Activated CD4-positive, CD25-positive, alpha-beta regulatory T cell treated with anti-CD3 and anti-CD28 coated beads, Interleukin-2, amount 50 U/mL, for 24 hours (primary cell): ENCODE measurements around the gene ST6GAL2.

Source experiments
- ATAC-seq, 2 donors: fragments of 150-1000 bp; cut with Tn5 transposase; one replicate each; pipeline ENCODE4 v1.10.0; 2021; ENCODE audit warnings: mild to moderate bottlenecking in 1 of 2, moderate library complexity in 1 of 2

Gene ST6GAL2, protein sequence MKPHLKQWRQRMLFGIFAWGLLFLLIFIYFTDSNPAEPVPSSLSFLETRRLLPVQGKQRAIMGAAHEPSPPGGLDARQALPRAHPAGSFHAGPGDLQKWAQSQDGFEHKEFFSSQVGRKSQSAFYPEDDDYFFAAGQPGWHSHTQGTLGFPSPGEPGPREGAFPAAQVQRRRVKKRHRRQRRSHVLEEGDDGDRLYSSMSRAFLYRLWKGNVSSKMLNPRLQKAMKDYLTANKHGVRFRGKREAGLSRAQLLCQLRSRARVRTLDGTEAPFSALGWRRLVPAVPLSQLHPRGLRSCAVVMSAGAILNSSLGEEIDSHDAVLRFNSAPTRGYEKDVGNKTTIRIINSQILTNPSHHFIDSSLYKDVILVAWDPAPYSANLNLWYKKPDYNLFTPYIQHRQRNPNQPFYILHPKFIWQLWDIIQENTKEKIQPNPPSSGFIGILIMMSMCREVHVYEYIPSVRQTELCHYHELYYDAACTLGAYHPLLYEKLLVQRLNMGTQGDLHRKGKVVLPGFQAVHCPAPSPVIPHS

DNA sequence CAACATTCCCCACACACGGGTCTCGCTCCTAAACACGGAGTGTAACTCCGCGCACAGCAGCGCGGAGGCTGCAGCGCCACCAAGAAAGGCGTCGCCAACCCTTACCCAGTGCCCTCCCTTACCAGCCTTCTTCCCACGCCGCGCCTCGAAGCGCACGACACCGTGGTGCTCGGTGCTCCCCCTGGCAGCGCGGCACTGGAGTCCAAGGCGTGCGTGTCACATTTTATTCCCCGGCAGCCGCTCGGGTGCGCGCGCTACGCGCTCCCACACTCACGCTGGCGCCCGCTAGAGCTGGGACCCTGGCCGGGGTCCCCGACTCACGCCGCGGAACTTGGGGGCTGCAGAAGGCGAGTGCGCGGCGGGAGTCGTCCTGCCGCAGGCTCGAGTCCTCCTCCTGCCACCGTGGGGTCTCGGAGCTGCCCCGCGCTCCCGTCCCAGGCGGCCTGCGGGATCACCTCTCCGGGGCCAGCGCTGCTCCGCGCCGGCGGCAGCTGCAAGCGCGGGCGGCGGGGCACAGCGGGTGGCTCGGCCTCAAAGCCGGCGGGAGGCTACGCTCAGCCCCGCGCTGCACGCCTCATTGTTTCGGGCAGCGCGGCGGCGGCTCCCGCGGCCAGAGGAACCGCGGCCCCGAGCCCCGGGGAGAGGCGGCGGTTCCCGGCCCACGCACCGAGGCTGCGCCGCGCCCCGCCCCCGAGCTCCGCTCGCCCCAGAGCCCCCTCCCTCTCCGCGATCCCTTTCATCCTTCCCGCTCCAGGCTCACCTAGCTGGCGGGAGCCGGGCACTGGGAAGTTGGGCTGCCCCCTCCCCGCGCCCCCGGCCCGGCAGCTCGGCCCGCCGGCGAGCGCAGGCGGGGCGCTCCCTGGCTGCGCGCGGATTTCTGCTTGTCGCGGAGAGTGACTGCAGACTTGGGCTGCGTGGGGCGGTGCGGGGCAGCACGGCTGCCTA lies at the start of gene ST6GAL2:
Gene ST6GAL2, minus strand, starts transcription at position 197 of the 945 bp plus-strand sequence. CDS start 42,190 bp downstream, outside the sequence.
- no peak for ATAC-seq

DNA sequence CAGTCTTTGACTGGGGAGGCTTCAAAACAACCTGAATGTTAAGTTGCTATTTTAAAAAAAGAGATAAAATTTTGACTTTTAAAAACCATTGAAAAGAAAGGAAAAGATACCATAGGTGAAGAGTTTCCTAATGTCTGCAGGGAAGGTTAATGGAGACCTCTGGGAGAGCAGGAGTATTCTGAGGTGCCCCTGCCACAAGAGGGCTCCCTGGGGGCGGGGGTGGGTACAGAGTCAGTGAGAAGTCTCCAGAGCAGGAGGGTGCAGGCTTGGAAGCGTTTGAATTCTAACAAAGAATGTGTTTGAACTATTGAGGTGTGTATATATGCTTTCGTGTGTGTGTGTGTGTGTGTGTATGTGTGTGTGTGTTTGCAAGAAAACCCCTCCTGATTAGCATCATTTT lies 46.7 kb upstream of the ST6GAL2 start:
- no peak for ATAC-seq

DNA sequence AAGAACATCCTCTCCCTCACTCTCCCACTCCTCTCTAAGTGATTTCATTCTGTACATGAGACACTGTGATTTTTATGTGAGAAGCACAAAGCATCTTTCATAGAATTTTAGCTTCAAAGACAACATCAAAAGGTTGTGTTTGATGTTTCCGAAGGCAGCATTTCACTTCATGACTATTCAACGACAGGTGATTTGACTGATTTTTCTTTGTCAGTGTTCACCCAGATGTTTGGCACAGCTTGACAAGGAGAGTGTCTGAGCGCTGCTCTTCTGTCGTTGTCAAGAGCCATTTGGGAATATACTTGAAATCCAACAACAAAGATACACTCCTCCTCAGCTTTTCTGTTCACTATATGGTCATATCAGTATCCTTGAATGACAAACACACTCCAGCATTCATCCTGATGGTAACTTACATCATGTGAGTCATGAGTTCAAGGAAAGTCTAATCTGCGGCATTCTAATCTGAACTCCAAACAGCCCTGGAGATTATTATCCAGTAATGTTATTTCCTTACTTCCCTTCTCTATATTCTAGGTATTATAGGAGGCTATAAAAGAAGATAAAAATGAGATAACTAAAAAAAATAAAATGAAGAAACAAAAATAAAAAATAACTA lies 45.9 kb upstream of the ST6GAL2 start:
- no peak for ATAC-seq

DNA sequence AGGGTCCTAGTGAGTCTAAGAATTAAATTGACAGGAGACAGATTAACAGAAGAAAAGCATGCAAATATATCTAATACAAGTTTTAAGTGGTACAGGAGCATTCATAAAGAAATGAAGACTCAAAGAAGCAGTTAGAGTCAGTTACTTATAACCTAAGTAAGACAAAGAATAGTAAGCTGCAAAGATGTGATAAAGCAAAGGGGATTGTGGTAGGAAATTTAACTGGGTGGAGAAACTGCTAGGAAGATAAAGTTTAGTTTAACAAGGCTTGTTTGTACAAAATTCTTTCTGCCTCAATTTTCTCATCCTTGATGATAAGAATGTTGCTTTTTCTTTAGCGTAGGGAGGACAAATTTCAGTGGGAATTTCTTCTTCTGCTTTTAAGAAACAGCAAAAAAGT lies 35.5 kb upstream of the ST6GAL2 start:
- no peak for ATAC-seq

DNA sequence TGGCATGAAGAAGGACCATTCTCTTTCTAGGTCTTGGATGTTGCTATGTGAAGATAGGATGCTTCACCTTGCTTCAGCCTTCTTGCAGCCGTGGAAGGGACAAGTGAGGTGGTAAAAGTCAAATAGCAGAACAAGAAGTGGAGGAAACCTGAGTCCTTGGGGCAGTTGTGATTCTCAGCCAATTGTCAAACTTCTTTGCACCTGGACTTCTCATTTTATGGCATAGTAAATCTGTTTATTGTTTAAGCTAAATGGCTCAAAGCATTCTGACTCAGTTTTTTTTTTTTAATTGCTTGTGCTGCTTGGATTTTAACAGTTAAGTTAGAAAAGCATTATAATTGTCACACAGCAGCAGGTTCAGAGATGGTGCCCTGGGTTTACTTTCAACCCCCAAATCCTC lies 33.0 kb upstream of the ST6GAL2 start:
- ATAC-seq: no peak

DNA sequence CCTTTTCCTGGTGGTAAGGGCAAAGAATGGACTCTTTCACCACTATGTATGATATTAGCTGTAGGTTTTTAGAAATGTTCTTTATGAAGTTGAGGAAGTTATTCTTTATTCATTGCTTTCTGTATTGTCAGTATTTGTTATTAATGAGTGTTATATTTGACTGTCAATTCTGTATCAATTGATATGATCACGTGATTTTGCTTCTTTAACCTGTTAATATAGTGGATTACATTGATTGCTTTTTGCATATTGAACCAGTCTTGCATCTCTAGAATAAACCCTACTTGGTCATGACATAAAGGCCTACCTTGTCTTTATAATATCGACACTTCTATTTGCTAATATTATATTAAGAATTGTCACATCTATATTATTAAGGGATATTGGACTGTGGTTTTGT lies 18.3 kb upstream of the ST6GAL2 start:
- no peak for ATAC-seq

DNA sequence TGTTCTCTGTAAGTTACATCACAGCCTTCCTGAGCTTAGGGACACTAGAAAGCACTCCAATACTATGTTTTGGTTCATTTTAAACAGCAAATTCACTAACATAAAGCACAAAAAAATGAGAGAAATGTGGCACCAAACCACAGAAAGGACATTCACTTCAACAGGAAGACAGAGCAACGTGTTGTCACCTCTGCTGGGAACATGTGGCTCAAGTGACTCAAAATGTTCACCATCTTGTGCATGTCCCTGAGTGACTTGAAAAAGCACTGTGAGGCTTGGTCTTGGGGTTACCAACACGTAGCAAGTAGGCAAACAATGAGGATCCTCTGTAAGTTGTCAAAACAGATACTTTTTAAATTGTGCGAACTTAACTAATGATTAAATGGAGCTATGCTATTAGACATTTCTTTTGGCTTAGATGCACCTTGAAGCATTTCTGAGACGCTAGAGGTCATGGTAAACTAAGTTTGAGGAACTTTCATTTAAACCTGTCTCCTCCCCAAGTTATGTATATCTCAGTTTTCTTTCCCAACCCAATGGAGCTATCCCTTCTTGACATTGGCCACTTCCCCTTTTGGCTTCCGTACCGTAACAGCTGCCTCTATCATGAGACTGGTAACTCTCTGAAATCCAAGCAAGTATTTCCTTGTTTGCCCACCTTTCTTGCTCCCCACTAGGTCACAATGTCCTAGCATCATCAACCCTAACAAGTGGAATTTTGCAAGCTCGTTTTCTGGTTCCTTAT lies 14.0 kb upstream of the ST6GAL2 start:
- ATAC-seq: no peak

DNA sequence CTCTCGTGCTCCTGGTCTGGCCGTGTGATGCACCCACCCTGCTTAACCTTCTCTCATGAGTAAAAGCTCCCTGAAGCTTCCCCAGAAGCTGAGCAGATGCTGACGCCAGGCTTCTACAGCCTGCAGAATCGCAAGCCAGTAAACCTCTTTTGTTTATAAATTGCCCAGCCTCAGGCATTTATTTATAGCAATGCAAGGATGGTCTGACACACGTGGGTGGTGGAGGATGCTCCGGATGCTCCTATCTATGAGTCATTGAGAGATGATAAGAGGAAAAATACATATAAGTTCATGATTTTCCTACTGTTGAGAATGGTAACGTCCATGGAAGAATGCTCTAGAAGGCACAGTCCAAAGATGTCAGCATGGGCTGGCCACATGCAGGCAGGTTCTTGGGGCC lies 8.6 kb upstream of the ST6GAL2 start:
- ATAC-seq: no peak

DNA sequence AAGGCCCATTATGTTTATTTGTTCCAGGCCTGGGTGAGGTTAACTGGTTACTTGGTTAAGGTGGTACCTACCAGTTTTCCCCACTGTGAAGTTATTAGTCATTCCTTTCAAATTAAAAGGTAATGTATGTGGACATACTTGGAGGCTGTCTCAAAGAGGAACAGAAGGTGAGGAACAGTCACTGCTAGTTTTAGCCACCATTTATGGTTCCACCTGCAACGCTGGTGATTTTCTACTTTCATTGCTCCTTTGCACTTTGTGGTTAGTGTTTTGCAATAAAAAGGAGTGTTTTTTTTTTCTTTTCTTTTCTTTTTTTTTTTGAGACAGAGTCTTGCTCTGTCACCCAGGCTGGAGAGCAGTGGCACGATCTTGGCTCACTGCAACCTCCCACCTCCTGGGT lies 6.1 kb upstream of the ST6GAL2 start:
- no peak for ATAC-seq

DNA sequence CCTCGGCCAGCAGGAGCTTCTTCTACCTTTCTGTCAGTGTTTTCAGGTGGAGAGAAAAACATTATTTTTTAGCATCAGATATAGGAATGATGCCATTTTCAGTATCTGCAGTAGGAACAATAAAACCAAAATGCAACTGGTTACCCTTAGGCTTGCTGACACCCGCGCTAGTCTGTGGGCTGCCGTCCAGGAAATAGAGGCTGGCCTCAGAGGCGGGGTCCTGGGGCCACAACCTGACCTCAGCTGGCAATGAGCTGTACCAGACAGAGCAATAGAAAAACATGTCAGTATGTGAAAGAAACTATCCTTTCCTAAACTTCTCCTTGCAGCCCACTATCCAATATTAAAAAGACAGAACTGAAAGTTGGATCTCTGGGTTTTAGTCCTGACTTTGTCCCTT lies 4.6 kb upstream of the ST6GAL2 start:
- ATAC-seq: no peak

DNA sequence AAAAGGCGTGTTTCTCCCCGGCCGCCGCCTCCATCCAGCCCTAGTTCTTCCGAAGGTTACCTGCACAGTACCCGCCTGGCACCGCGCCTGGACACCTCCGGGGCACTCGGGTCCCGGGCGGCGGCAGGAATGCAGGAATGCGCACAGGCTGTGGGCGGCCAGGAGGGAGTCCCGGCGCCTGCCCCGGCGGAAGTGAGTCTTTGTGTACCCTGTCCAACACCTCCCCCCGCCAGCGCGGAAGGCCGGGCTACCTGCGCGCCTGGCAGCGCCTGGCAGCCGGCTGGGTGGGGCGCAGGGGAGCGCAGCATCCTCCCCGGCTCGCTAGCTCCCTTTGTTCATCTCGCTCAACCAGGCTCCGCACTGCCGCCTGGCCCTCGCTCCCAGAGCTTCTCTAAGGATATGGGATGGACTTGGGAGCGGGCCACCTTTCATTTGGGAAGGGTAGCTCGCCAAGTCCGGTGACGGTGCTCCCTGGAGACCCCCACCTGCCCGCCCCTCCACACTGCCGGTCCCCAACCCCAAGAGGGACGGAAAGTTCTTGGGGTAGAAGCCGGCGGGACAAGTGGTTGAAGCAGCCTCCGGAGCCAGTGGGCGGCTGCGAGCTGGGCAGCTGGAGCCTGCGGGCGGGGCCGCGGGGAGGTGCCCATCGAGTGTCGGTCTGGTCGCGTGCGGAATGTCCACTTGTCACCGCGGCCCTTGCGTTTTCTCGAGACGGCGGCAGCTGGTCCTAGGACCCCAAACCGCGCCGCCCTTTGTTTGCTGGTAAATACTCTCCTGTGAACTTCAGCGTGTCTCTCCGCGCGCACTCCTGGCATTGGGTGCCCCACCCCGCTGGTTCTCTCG lies 1.2 kb upstream of the ST6GAL2 start:
- no peak for ATAC-seq

DNA sequence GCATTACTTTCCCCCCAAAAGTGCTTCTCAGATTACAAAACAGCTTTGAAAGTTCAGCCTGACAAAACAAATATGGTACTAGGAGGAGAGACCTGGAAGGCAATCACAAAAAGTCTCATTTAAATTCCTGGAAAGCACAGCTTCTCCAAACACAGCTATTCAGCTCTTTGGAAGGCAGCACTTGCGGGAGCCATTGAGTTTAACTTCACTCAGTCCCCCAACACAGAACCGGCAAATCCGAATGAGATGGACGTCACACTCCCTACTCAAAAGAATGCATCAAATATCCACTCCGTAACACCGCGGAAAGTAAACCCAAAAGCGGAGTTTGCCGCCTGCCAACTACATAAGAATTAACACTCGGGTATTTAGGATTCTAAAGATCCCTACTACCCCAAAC lies 638 bp downstream of the ST6GAL2 start:
- no peak for ATAC-seq

DNA sequence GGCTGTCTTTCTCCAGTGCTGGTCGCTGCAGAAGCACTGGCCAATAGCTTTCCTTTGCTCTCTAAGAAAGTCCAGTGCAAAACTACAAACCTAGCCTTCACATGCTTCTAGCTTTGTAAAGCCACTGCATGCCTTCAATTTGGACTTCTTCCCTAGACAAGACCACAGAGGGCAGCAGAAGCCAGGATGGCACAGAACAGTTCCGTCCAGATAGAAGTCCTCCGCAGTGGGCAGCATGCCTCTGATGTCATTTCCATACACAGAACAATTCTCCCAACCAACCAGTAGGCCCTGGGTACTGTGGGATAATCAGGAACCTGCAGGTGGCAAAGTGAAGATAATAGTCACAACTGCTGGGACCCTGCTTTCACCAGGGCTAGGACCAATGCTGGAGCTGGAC lies 3.3 kb downstream of the ST6GAL2 start:
- no peak for ATAC-seq

DNA sequence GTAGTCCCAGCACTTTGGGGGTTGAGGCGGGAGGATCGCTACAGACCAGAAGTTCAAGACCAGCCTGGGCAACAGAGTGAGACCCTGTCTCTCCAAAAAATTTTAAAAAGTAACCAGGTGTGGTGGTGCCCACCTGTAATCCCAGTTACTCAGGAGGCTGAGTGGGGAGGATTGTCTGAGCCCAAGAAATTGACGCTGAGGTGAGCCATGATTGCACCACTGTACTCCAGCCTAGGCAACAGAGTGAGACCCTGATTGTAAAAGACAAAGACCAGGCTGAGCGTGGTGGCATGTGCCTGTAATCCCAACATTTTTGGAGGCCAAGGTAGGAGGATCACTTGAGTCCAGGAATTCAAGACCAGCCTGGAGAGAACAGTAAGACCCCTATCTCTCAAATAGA lies 7.8 kb downstream of the ST6GAL2 start:
- ATAC-seq: no peak

DNA sequence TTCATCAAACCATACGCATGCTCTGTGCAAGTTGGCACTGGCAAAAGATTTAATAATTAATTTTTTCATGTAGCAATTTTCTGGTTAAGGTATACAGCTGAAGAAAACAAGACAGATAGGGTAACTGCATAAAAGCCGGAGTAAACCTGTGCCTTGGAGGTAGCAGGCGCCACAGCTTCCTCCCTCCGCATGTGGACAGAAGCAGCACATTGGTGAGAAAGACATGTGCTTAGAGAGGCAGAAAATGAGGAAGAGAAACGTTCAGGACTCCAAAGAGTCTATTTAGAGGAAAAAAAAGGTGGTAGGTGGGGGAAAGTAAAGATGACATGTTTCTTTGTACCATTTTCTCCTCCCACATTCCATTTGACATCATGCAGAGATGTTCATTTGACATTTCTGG lies 9.3 kb downstream of the ST6GAL2 start:
- ATAC-seq: no peak

DNA sequence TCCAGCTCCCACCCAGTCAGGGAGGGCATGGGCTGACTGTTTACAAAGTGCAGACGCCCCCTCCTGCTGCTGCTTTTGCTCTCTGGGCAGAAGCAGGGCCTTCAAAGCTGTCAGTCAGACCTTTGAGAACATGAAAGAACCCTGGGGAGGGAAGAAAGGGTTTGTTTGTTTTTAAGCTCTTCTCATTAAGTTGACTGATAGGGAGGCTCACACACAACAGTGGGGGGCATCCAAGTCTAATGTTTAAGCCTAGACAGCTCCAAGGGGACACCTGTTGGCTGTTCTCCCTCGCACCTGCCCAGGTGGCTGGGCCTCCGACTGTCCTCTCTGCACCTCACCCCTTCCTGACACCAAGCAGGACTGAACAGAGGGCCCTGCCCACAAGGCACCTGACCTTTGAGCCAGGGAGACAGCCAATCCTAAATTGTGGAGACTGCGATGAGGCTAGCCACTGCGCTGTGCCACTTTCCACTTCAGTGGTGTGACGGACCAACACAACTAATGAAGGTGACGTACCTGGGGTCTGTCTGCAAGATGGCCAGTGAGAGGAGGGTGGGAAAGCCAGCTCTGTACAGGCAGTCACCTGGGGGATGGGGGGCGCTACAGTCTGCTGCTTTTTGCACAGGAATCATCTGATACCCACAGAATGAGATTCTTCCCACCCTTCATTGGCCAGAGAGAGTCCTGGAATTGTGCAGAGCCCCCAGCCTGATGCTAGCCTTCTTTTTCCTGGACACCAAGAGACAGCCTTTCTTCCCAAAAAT lies 16.3 kb downstream of the ST6GAL2 start:
- no peak for ATAC-seq

DNA sequence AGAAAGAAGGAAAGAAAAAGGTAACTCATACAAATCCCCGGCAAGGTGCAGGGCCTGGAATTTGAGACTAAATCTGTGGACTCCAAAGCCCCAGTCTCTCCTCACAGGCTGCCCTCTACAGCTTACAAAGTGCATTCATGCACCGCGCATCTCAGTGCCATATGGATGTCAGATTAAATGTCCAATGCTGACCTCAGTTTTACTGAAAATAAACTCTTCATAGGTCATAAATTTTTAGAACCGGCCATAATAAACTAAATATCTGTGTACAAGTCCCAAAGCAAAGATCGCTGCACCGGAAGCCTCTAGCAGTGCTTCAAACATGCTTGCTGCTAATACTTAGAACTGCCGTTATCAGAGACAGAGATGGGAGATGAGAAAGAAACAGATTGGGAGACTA lies 17.7 kb downstream of the ST6GAL2 start:
- no peak for ATAC-seq

DNA sequence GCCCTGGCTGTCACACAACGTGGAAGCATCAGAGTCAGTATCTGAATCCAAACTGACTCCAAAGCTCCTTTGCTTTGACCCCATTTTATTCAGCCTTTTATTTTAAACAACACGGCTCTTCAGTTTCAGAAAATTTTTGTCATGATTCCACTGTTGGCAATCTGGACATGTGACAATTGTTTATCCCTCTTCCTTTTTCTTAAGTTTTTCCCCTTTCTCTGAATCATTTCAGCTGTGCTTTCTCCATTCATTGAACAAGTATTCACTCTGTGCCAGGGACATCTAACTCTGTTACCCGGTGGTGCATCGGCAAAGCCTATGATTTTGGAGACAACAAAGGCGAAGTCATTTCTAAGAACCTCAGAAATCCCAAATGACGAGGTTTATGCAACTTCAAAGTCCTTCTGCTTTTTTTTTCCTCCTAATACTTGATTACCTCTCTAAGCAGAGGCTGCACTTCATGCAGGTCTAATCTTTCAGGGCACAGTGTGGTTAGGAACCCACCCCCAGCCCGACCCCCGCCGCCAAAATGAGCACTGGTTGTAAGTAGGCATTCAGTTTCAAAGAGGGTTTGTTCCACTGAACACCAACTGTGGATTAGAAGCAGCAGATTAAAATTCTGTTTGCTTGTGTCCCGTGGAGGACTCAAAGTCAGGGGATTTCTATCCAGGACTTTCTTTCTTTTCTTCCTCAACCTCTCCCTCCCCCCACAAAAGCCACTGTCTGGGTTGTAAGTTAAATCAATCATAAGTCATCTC lies 18.6 kb downstream of the ST6GAL2 start:
- no peak for ATAC-seq

DNA sequence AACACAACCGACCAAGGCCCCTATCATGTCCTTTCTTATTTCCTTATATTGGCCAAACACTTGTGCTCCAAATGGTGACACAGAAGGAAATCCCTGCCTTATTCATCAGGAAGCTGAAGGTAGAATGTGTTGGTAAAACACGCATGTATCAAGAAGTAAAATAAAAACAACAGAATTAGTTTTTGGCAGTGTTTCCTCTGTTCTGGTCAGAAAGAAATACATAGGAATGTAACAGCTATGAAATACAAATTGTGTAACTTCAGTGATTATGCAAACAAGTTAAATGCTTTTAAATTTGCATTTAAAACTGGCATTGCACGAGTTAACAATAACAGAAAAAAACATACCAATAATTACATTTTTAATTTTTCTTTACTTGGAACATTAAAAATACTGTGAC lies 19.3 kb downstream of the ST6GAL2 start:
- ATAC-seq: no peak

DNA sequence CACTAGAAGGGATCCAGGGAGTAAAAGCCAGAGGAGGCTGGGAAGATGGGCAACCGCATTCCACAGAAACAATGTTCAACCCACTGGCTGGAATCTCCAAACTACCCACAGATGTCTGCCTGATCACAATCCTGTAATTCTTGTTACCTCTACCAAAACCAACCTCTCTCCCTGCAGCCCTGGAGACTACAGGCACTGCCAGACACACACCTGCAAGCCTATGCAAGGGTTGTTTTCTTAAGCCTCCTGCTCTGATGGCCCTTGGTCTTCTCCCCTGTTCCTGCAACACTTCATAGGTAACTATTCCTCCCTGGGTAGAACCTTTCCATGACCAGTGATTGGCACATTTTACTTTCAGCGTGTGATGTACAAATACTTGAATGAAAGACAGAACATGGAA lies 21.9 kb downstream of the ST6GAL2 start:
- ATAC-seq: no peak
